ENCODE results near the gene FKBP1B. TPM values are rescaled to one million over a fixed set of nuclear protein-coding genes. Genes with fewer than 3 reads are reported as not detected.

The FKBP1B gene
- total RNA-seq, 4 donors from 2014 or later = 6.4 to 82.1 (median 6.8) TPM

DNA sequence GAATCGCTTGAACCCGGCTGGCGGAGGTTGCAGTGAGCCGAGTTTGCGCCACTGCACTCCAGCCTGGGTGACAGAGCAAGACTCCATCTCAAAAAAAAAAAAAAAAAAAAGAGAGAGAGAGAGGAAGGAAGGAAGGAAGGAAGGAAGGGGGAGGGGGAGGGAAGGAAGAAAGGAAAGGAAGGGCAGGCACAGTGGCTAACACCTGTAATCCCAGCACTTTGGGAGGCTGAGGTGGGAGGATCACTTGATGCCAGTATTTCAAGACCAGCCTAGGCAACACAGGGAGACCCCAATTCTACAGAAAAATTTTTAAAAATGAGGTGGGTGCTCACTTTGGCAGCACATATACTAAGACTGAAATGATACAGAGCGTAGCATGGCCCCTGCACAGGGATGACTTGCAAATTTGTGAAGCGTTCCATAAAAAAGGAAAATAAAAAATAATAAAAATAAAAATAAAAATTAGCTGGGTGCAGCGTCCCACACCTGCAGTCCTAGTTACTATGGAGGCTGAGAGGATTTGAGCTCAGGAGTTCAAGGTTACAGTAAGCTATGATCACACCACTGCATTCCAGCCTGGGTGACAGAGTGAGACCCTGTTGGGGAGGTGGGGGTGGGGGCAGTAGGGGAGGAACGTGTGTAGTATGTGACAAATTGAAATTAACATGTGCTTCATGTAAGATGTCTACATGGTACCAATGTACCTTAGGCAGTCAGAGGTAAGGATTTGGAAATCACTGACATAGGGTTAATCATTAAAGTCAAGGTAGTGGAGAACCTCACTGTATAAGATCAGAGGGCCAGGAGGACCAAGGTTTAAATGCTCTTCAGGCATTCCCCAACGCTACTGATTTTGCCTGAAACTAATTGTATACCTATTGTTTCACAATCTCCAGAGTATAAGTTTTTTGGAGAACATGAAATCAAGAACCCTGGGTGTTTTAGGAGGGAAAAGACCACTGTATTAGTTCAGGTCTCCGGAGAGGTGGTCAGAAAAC, 3.7 kb upstream of the FKBP1B start:
- H3K27ac ChIP-seq = no peak overlapping the region
- peak overlapping the region in 1 of 2 donors; percentile 63 for H3K4me3 ChIP-seq
- H3K36me3 ChIP-seq = no peaks in the 10 kb centered on the region
- TF ChIP-seq POLR2A (IDR thresholded peaks at IDR 0.05) = no peak
- TF ChIP-seq, protein P1, sequence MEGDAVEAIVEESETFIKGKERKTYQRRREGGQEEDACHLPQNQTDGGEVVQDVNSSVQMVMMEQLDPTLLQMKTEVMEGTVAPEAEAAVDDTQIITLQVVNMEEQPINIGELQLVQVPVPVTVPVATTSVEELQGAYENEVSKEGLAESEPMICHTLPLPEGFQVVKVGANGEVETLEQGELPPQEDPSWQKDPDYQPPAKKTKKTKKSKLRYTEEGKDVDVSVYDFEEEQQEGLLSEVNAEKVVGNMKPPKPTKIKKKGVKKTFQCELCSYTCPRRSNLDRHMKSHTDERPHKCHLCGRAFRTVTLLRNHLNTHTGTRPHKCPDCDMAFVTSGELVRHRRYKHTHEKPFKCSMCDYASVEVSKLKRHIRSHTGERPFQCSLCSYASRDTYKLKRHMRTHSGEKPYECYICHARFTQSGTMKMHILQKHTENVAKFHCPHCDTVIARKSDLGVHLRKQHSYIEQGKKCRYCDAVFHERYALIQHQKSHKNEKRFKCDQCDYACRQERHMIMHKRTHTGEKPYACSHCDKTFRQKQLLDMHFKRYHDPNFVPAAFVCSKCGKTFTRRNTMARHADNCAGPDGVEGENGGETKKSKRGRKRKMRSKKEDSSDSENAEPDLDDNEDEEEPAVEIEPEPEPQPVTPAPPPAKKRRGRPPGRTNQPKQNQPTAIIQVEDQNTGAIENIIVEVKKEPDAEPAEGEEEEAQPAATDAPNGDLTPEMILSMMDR (IDR thresholded peaks at IDR 0.05) = no peak
- H3K4me1 ChIP-seq = peaks cover 0 to 3% of the 10 kb centered on the region in 2 donors
- H3K27me3 ChIP-seq = no peaks in the 10 kb centered on the region
- intact Hi-C loops (cut with DNase I; ENCODE audit: low total_unique reads) = no loop called here
- DNase-seq = no peak
- H3K9me3 ChIP-seq = no peaks in the 10 kb centered on the region

DNA sequence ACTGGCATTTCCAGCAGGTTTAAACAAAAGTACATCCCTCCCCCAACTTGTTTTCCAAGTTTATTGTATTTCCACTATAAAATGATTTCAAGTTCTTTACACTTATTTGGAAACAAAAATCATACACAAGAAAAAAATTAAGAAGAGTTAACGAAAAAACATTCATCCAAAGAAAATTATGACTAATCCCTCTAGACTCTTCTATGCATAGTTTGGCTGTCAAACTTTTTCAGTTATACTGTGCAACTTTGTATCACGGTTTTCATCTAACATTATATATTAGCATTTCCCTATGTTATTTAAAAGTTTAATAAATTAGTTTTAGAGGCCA, 3.0 kb upstream of the FKBP1B start:
- H3K27ac ChIP-seq = peak overlapping the region in 1 of 2 donors; percentile 75
- no peak for DNase-seq
- intact Hi-C loops (cut with DNase I; ENCODE audit: low total_unique reads) = no loop called here
- peaks cover 0 to 3% of the 10 kb centered on the region in 2 donors for H3K4me1 ChIP-seq
- H3K36me3 ChIP-seq = no peaks in the 10 kb centered on the region
- H3K9me3 ChIP-seq = no peaks in the 10 kb centered on the region
- TF ChIP-seq, protein P1 (IDR thresholded peaks at IDR 0.05) = no peak
- no peak for TF ChIP-seq POLR2A (IDR thresholded peaks at IDR 0.05)
- no peaks in the 10 kb centered on the region for H3K27me3 ChIP-seq
- peak overlapping the region; percentile 63 to 87 for H3K4me3 ChIP-seq

DNA sequence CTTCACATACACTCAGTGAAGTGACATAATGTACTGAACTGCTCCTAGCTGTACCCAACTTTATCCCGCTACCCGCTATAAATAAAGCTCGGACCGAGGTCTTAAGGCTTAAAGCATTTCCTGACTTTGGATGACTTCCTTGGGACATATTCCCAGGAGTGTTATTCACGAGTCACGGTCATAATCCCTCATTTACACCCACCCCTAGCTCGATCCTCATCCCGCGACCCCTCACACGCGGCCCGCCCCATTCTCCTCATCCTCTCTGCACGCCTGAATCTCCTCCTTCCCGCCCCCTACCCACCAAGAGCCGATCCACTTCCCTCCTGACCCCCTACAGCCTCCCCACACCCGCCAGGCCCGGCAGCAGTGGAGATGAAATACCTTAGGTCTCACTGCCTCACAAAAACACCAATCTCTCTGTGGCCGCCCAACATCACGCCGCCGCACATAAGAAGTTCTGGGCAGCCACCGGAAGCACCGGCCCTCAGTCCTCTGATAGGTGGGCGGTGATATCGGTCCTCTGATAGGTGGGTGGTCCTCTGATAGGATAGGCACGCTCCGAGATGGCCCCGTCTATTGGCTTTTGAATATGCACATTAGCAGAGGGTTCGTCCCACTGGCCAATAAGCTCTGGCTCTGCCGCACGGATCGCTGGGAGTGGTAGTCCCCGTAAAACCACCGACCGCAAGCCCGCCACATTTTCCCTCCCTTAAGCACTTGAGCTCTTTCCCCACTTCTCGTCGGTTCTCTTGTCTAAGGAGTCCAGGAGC, 2.4 kb upstream of the FKBP1B start, which contains the start of gene WDCP:
Gene WDCP, minus strand, starts transcription at position 462 of the 773 bp plus-strand sequence. CDS start 7,897 bp downstream, outside the sequence.
- Histone ChIP-seq H3K27ac (peak within 1 kb of the TSS; percentile 75 to 78), H3K36me3 (no peaks in the 10 kb centered on the region), H3K9me3 (no peaks in the 10 kb centered on the region), H3K27me3 (no peaks in the 10 kb centered on the region), H3K4me1 (peaks cover 0 to 3% of the 10 kb centered on the region in 2 donors), H3K4me3 (peak within 1 kb of the TSS; percentile 63 to 87)
- intact Hi-C loops (cut with DNase I; ENCODE audit: low total_unique reads) = no loop called here
- peak; percentile 92 to 98 for DNase-seq
- TF ChIP-seq, protein P1 (IDR thresholded peaks at IDR 0.05) = no peak
- peak; percentile 56 to 75 for TF ChIP-seq POLR2A (IDR thresholded peaks at IDR 0.05)

DNA sequence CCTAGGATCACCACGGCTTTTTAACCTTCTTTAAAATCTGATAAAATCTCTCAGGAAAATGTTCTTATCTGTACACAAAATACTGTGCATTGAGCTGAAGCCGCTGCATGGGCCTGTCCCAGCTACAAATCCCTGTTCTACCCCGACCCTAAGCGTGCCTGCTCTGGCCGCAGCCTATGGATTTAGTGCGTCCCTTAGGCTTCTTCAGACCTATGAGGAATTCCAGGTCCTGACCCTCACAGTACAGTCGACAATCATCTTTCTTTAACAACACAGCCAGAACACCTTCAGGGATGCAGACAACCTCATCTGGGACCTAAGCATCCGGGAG, 1.9 kb upstream of the FKBP1B start:
- H3K4me3 ChIP-seq = peak overlapping the region; percentile 8 to 87
- DNase-seq = no peak
- TF ChIP-seq, protein P1 (IDR thresholded peaks at IDR 0.05) = no peak
- no peak for TF ChIP-seq POLR2A (IDR thresholded peaks at IDR 0.05)
- intact Hi-C loops (cut with DNase I; ENCODE audit: low total_unique reads) = no loop called here
- H3K4me1 ChIP-seq = peaks cover 0 to 3% of the 10 kb centered on the region in 2 donors
- no peaks in the 10 kb centered on the region for H3K36me3 ChIP-seq
- no peaks in the 10 kb centered on the region for H3K9me3 ChIP-seq
- H3K27ac ChIP-seq = peak overlapping the region in 1 of 2 donors; percentile 75
- no peaks in the 10 kb centered on the region for H3K27me3 ChIP-seq
